ENCODE measurements around the gene AFF4. TPM values are rescaled to one million over a fixed set of nuclear protein-coding genes. Genes with fewer than 3 reads are reported as not detected.
A peak's percentile ranks its signal among the peaks of the same experiment; 100 is the strongest.

AFF4 gene
- total and polyA plus RNA-seq, 9 of the 15 experiments (the other 6 are each of a cell fraction or from before 2014, with no cell fraction given) = 1.7 to 25.8 (median 17.9) TPM

DNA sequence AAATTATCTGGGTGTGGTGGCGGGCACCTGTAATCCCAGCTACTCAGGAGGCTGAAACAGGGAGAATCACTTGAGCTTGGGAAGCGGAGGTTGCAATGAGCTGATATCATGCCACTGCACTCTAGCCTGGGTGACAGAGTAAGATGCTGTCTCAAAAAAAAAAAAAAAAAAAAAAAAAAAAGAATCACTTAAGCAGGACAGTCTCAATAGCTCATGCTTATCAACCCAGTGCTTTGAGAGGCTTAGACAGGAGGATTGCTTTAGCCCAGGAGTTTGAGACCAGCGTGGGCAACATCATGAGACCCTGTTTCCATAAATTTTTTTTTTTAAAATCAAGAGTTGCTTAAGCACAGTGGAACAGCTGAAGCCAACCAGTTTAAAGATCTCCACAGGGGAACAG, 47.3 kb downstream of the AFF4 start (continued):
- TF ChIP-seq, protein P1, sequence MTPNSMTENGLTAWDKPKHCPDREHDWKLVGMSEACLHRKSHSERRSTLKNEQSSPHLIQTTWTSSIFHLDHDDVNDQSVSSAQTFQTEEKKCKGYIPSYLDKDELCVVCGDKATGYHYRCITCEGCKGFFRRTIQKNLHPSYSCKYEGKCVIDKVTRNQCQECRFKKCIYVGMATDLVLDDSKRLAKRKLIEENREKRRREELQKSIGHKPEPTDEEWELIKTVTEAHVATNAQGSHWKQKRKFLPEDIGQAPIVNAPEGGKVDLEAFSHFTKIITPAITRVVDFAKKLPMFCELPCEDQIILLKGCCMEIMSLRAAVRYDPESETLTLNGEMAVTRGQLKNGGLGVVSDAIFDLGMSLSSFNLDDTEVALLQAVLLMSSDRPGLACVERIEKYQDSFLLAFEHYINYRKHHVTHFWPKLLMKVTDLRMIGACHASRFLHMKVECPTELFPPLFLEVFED (CRISPR knock-in tag; conservative IDR thresholded peaks at IDR 0.05) = no peak
- no peak for TF ChIP-seq CBX8 (IDR thresholded peaks at IDR 0.05; ENCODE audit: borderline replicate concordance, extremely low read depth, low read depth, low read length, poor library complexity, severe bottlenecking)
- TF ChIP-seq, protein P2, sequence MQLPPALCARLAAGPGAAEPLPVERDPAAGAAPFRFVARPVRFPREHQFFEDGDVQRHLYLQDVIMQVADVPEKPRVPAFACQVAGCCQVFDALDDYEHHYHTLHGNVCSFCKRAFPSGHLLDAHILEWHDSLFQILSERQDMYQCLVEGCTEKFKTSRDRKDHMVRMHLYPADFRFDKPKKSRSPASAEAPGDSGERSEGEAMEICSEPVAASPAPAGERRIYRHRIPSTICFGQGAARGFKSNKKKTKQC (CRISPR knock-in tag; IDR thresholded peaks at IDR 0.05) = no peak

DNA sequence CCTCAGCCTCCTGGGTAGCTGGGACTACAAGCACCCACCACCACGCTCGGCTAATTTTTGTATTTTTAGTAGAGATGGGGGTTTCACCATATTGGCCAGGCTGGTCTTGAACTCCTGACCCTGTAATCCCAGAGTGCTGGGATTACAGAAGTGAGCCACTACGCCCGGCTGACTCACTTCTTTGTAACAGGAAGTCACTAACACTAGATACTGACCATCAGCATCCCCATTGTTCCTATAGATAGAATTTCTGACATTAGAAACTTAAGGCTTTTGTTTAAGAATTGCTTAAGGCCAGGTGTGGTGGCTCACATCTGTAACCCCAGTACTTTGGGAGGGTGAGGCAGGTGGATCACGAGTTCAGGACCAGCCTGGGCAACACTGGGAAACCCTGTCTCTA, 47.8 kb downstream of the AFF4 start:
- BruUV-seq (replicated peaks) = no TSS peak
- no peaks in the 10 kb centered on the region for H3K4me1 ChIP-seq (replicated peaks in 1 of 2; ENCODE audit: control insufficient read depth in 2 of 2, insufficient read depth in 2 of 2, low read length in 2 of 2)
- H3K9me3 ChIP-seq (replicated peaks; ENCODE audit: control insufficient read depth, insufficient read depth, low read depth, low read length) = no peaks in the 10 kb centered on the region
- peaks cover 30% of the 10 kb centered on the region; the same call in 2 of the 3 replicates for H3K36me3 ChIP-seq (ENCODE audit: control insufficient read depth, insufficient read depth, low read length)
- H3K27me3 ChIP-seq (ENCODE audit: control insufficient read depth in 2 of 2, insufficient read depth in 2 of 2, low read length in 2 of 2) = no peaks in the 10 kb centered on the region
- H3K27ac ChIP-seq (ENCODE audit: extremely low read depth, low read depth, low read length) = no peak overlapping the region
- DNase-seq (ENCODE audit: extremely low read depth in 1 of 4, low spot score in 3 of 4) (peak in 1 of 4 experiments; percentile 21), ATAC-seq (peak; percentile 67), FAIRE-seq (no peak)
- intact Hi-C loops (cut with micrococcal nuclease) (no loop called here), in situ Hi-C loops (cut with MboI) (loop anchor here (10.0 kb wide), 1 partner anchor 1729 kb away; the partner anchor contains the start of gene SEC24A)
- ChIA-PET CTCF (ENCODE audit: low intra/inter-chr PET ratio) (no interaction called here), POLR2A (no interaction called here)
- no peak overlapping the region for H2AFZ ChIP-seq (ENCODE audit: low read depth, low read length)
- no peak overlapping the region for H3K9ac ChIP-seq (ENCODE audit: insufficient read depth in 1 of 2, low read depth in 2 of 2, low read length in 2 of 2)
- no peak overlapping the region for H3K4me3 ChIP-seq
- no peaks in the 10 kb centered on the region for H4K20me1 ChIP-seq (replicated peaks; ENCODE audit: control insufficient read depth, insufficient read depth, low read length)
- WGBS (ENCODE audit: insufficient coverage, low coverage, missing lambda C conversion rate) = 59% methylated on average over 5 of the region's 5 CpGs
- H3K9me1 ChIP-seq (ENCODE audit: control insufficient read depth, insufficient read depth, low read length) = no peaks in the 10 kb centered on the region
- no peak overlapping the region for H3K4me2 ChIP-seq (ENCODE audit: insufficient read depth, low read length)
- H3K79me2 ChIP-seq (ENCODE audit: control insufficient read depth, insufficient read depth, low read length) = no peaks in the 10 kb centered on the region
- TF ChIP-seq ZBTB8A (IDR thresholded peaks at IDR 0.05; ENCODE audit: partially characterized antibody) = no peak
- no peak for TF ChIP-seq FIP1L1 (IDR thresholded peaks at IDR 0.05; ENCODE audit: low read depth, low read length, poor library complexity, severe bottlenecking)
- TF ChIP-seq CAMTA2 (CRISPR knock-in tag; conservative IDR thresholded peaks at IDR 0.05) = no peak
- TF ChIP-seq FOSL1 (tag; conservative IDR thresholded peaks at IDR 0.05) = peak; percentile 32; the same call in 1 of the 2 replicates
- TF ChIP-seq SMARCA4 (IDR thresholded peaks at IDR 0.05) = no peak
- no peak for TF ChIP-seq RBFOX2 (IDR thresholded peaks at IDR 0.05; ENCODE audit: low read depth, low read length)
- TF ChIP-seq TAF15 (IDR thresholded peaks at IDR 0.05; ENCODE audit: low read depth, low read length) = no peak
- no peak for TF ChIP-seq TAF1 (IDR thresholded peaks at IDR 0.05; ENCODE audit: control insufficient read depth, extremely low read depth, insufficient read depth, low read length, severe bottlenecking)
- TF ChIP-seq, protein P3, sequence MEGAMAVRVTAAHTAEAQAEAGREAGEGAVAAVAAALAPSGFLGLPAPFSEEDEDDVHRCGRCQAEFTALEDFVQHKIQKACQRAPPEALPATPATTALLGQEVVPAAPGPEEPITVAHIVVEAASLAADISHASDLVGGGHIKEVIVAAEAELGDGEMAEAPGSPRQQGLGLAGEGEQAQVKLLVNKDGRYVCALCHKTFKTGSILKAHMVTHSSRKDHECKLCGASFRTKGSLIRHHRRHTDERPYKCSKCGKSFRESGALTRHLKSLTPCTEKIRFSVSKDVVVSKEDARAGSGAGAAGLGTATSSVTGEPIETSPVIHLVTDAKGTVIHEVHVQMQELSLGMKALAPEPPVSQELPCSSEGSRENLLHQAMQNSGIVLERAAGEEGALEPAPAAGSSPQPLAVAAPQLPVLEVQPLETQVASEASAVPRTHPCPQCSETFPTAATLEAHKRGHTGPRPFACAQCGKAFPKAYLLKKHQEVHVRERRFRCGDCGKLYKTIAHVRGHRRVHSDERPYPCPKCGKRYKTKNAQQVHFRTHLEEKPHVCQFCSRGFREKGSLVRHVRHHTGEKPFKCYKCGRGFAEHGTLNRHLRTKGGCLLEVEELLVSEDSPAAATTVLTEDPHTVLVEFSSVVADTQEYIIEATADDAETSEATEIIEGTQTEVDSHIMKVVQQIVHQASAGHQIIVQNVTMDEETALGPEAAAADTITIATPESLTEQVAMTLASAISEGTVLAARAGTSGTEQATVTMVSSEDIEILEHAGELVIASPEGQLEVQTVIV (CRISPR knock-in tag; IDR thresholded peaks at IDR 0.05; ENCODE audit: borderline replicate concordance) = no peak
- TF ChIP-seq TEAD4 (IDR thresholded peaks at IDR 0.05; ENCODE audit: low read length) = no peak
- TF ChIP-seq TEAD4 (CRISPR knock-in tag; IDR thresholded peaks at IDR 0.05; ENCODE audit: borderline replicate concordance) = no peak
- TF ChIP-seq, protein P4, sequence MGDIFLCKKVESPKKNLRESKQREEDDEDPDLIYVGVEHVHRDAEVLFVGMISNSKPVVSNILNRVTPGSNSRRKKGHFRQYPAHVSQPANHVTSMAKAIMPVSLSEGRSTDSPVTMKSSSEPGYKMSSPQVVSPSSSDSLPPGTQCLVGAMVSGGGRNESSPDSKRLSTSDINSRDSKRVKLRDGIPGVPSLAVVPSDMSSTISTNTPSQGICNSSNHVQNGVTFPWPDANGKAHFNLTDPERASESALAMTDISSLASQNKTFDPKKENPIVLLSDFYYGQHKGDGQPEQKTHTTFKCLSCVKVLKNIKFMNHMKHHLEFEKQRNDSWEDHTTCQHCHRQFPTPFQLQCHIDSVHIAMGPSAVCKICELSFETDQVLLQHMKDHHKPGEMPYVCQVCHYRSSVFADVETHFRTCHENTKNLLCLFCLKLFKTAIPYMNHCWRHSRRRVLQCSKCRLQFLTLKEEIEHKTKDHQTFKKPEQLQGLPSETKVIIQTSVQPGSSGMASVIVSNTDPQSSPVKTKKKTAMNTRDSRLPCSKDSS (IDR thresholded peaks at IDR 0.05; ENCODE audit: low read depth, partially characterized antibody) = no peak

All from K562 (cell line).